ENCODE data around the gene CEACAM4.

- no peak for TF ChIP-seq EP300 (IDR thresholded peaks at IDR 0.05)
- no peak for TF ChIP-seq CTCF (IDR thresholded peaks at IDR 0.05)
Measured at GRCh38 chr19:41599175-41599966, 27.5 kb downstream of the CEACAM4 start.

Measured in upper lobe of left lung (tissue), 4 donors.